Femur (tissue), 1 donor: Measurements from ENCODE around the gene MDGA2.
A peak's percentile ranks its signal among the peaks of the same experiment; 100 is the strongest.

Experiments
- DNase-seq: peaks from one replicate; pipeline ENCODE4 v3.0.0-alpha.2; 2017

Gene MDGA2

GRCh38 chr14:47471075-47471474 is 204.3 kb downstream of the MDGA2 start:
- no peak for DNase-seq

- no peak for DNase-seq
Observed at GRCh38 chr14:47466916-47467315, 208.5 kb downstream of the MDGA2 start.

GRCh38 chr14:47454025-47454424 is 221.4 kb downstream of the MDGA2 start:
- no peak for DNase-seq

GRCh38 chr14:47447076-47447475 is 228.3 kb downstream of the MDGA2 start:
- no peak for DNase-seq

- DNase-seq, result no peak
Observed at GRCh38 chr14:47442211-47442610, 233.2 kb downstream of the MDGA2 start.

DNA sequence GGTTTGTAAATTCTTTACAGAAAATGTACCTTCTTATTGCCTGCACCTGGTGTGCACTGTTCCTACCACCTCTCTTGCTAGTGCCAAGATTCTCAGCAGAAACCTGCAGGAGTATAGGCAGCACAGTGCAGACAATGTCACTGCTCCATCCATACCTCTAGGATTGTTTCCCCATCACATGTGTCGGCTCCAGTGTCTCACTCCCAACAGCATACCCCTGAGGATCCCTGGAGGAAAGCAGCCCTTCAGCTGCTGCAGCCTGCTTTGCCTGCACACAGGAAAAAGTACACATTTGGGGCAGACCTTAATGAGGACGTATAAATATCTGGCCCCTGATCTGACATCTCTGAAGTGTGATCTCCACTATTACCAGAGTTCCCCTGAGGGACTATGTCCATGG is 235.5 kb downstream of the MDGA2 start:
- no peak for DNase-seq

DNA sequence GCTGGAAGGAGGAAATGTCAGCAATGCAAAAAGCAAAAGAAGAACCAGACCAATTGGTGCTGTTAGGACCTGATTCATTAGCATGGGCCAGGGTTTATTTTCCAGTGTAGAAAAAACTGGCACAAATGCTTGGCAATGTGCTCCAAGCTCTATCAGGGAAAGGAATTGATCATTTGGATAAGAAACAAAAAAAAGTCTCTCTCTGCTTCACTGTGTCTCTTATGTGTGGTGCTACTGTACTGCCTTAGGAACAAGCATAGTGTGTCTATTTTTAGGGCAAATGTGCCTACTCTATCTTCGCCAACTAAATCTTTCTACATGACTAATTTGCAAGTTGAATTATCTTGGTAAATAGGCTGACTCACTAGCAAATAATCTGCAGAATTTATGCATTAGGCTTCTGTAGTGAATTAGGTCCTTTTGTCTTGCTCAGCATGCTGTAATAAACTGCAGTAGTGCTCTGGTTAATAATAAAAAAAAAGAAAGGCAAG is 236.7 kb downstream of the MDGA2 start:
- no peak for DNase-seq

GRCh38 chr14:47435331-47435965 is 240.0 kb downstream of the MDGA2 start:
- DNase-seq, result no peak

DNA sequence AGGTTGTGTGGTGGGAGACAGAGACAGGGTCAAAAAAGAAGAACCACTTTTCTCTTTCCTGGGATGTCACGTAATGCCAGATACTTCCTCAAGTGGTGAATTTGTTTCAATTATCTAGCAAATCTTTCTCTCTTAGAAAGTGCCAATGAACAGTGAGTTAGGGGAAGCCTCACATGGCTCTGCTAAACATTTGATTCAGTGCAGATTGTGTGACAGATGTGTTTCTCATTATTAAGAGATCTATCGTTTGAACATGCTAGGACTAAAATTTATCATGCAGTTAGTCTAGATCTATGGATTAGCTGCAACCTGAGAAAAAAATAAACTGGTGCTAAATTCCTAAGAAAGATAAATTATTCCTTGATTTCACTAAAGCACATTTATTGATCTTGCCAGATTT is 247.8 kb downstream of the MDGA2 start:
- no peak for DNase-seq

- DNase-seq, result no peak
Observed at GRCh38 chr14:47425302-47425701, 250.1 kb downstream of the MDGA2 start.

DNA sequence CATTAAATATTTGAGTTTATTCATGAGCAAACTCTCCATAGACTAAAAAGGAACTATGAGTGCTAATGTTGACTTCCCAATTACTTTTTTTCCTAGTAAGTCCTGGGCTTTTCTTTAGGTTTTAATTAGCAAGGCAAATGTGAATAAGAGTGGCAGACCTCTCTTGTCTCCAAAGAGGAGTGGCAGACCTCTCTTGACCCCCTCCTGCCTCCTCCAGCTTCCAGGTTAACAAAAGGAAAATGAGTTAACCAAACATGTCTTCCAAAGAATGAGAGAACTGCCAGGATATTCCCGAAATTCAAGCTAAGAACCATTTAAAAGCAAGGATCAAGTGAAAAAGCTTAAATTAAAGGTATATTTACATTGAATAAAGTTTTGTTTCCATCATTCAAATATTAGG is 253.2 kb downstream of the MDGA2 start:
- no peak for DNase-seq

- DNase-seq, result no peak
Observed at GRCh38 chr14:47411523-47411922, 263.9 kb downstream of the MDGA2 start.

DNA sequence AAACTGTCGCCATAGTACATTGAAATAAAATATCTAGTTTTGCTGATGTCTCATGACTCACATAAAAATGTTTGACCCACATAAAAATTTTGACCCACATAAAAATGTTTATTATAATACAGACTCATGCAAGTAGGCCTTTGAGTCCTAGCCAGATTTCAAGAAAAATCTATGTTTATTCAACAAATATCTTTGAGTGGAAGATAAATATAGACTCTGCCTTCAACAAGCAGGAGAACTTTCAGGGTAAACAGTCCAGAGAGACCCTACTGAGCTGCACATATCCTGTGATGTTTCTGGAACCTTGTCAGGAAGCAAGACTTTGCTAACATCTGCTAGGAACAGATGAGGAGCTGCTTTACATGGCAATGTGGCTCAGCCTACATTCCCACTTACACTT is 283.1 kb downstream of the MDGA2 start:
- DNase-seq, result peak; percentile 30

DNA sequence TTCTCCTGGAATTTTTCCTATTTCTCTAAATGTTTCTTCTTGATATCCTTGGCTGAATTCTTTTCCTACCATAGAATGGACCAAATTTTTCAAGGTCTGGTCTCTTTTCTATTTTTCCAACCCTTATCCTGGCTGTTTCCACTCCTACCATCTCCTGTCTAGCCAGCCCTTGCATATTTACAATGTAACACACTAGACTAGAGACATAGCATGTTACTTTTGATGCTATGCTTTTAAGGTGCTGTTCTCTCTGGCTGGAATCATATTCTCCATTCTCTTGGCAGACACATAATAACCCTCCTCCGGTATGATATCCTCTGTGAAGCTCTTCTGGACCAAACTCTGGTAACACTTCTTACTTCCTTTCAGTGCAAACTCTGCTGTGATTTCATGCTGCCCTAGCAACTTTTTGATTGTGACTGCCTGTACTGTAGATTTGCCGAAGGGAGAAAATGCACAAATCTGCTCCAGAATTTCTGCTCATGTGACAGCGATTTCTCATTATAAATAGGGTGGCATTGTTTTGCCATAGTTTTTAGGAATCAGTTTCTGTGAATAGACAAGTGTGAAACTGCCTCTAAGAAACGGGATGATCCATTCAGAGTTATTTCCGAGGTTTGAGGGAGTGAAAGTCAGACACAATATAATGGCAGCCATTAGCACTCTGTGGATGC is 284.4 kb downstream of the MDGA2 start:
- no peak for DNase-seq

DNA sequence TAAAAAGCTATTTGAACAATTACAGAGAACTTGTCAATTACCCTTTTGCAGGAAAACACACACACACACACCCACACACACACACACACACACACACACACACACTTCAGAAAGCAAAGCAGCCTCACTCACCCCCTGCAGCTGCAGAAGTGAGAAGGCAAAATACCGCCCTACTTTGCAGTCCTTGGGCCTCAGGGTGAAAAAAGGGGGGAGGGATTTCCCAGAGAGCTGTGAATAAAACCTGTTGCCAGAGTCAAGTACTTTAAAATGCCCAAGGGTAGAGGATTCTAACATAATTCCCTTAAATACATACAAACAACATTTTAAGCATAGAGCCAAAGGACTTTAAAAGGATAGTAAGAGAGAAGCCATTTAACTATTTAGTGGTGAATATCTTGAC is 285.9 kb downstream of the MDGA2 start:
- no peak for DNase-seq

DNA sequence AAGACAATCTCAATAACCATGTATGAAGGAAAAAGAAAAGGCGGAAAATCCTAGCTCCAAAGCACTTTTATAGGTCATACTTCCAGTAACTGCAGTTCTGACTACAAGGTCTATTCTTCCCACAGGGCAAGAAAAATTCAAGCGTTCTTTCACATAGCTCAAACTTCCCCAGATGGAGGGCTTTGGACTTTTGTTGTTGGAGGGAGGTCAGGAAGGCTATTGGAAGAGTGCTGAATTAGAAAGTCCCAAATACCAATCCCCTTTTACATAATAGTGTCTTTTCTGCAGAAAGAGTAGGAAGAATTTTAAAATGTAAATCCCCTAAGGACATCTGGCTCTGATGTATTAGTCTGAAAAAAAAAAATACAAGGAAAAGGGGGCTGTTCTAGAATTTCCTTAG is 309.4 kb downstream of the MDGA2 start:
- DNase-seq, result no peak

DNA sequence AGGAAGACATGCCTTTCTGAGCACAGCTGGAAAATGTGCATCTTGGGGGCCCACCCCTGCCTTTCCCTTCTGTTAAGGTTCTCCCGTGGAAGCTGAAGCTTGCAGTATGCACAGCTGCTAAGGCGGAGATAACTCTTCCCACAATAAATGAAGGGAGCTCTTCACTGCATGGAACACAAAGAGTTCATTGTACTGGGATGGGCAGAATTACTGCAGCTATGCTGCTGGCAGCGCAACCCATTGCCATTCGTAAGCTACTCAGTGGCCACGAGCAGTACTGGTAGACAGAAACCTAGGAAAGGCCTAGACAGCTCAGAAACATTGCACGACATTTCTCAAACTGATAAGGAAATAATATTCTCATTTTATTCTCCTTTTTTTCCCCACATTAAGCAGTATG is 310.2 kb downstream of the MDGA2 start:
- DNase-seq, result no peak

- DNase-seq, result no peak
Observed at GRCh38 chr14:47353186-47353585, 322.2 kb downstream of the MDGA2 start.

GRCh38 chr14:47346849-47347248 is 328.6 kb downstream of the MDGA2 start:
- DNase-seq, result no peak

DNA sequence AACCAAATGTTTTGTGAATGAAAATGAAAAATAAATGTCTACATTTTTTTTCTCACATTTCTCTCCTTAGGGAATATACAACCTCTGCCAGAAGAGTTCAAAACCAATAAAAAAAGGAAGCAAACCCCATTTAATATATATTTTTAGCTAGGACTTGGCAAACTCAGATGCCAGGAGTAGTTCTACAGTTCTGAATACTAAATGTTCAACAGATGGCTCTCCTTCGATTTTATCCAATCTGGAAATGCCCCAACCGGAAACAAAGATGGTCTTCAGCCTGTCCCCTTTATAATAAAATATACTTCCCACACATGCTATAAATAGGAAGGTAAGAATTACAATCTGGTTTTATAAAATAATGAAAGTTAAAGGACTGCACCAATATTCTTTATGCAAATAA is 330.4 kb downstream of the MDGA2 start:
- no peak for DNase-seq

DNA sequence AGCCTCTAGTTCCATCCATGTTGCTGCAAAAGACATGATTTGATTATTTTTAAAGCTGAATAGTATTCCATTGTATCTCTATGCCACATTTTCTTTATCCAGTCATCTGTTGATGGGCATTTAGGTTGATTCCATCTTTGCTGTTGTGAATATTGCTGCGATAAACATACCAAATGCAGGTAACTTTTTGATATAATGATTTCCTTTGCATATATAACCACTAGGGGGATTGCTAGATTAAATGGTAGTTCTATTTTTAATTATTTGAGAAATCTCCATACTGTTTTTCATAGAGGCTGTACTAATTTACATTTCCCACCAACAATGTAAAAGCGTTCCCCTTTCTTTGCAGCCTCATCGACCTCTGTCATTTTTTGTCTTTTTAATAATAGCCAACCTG is 342.5 kb downstream of the MDGA2 start:
- no peak for DNase-seq

- DNase-seq, result peak; percentile 20
Observed at GRCh38 chr14:47332106-47332505, 343.3 kb downstream of the MDGA2 start.

DNA sequence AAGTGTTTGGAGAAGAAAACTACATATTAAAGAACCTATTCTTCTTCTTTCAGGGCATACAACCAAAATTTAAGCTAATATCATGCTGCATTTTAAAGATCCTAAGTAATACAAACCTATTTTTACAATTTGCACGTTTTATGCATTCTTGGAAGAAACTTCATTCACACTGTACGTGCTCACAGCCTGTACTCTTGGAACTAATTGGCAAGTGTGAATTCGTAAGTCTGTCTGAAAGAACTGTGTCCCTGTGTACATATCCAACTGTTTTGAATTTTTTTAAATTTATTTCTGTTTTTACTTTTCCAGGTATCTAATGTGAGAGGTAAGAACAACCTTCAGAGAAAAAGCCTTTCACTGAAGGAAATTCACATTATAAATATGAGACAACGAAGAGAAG is 347.0 kb downstream of the MDGA2 start:
- DNase-seq, result no peak

GRCh38 chr14:47327336-47327735 is 348.1 kb downstream of the MDGA2 start:
- no peak for DNase-seq

DNA sequence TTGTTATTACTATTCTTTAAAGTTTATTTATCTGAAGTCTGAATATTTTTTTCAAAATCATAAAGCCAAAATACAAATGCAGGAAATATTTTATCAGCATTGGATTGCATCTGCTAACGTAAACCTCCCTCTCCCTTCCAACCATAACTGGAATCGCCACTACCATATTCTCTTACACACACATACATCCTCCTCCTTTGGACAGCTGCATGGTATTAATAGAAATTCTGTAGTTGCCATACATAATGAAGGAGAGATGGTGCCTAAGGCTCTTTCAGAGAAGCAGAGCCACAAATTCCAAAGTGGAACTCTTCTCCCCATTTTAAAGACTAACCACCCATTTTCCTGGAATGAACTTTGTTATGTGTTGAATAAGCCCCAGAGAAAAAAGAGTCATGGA is 352.7 kb downstream of the MDGA2 start:
- no peak for DNase-seq
